SK-N-SH (cell line): Measurements from ENCODE around the gene HUS1.

Experiments used
- JUND ChIP-seq: IDR thresholded peaks from 2 replicates; pipeline ENCODE4 v1.4.0; 2012
- NFIC ChIP-seq: IDR thresholded peaks from 2 replicates; pipeline ENCODE4 v1.4.0; 2012; ENCODE audit warnings: borderline replicate concordance
- RAD21 ChIP-seq: IDR thresholded peaks from 2 replicates; pipeline ENCODE4 v1.6.1; 2012; ENCODE audit warnings: mild to moderate bottlenecking, low read length
- SIN3A ChIP-seq: IDR thresholded peaks from 2 replicates; pipeline ENCODE4 v1.6.1; 2012; ENCODE audit warnings: low read depth, mild to moderate bottlenecking, low read length, moderate library complexity, borderline replicate concordance
- TF ChIP-seq, protein P1 (sequence below): fragments of 200-600 bp; sonication (generic); IDR thresholded peaks from 2 replicates; pipeline ENCODE4 v1.6.1; 2017; ENCODE audit warnings: antibody characterized with exemption, mild to moderate bottlenecking, moderate library complexity
- TF ChIP-seq, protein P2 (sequence below): IDR thresholded peaks from 2 replicates; pipeline ENCODE4 v1.4.0; 2012; ENCODE audit warnings: low read depth

- TF ChIP-seq, protein P1, sequence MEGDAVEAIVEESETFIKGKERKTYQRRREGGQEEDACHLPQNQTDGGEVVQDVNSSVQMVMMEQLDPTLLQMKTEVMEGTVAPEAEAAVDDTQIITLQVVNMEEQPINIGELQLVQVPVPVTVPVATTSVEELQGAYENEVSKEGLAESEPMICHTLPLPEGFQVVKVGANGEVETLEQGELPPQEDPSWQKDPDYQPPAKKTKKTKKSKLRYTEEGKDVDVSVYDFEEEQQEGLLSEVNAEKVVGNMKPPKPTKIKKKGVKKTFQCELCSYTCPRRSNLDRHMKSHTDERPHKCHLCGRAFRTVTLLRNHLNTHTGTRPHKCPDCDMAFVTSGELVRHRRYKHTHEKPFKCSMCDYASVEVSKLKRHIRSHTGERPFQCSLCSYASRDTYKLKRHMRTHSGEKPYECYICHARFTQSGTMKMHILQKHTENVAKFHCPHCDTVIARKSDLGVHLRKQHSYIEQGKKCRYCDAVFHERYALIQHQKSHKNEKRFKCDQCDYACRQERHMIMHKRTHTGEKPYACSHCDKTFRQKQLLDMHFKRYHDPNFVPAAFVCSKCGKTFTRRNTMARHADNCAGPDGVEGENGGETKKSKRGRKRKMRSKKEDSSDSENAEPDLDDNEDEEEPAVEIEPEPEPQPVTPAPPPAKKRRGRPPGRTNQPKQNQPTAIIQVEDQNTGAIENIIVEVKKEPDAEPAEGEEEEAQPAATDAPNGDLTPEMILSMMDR, result no peak
- no peak for TF ChIP-seq SIN3A
- TF ChIP-seq RAD21, result no peak
- no peak for TF ChIP-seq NFIC
- TF ChIP-seq, protein P2, sequence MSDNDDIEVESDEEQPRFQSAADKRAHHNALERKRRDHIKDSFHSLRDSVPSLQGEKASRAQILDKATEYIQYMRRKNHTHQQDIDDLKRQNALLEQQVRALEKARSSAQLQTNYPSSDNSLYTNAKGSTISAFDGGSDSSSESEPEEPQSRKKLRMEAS, result no peak
- no peak for TF ChIP-seq JUND
Observed at GRCh38 chr7:48016641-48017040, 37.2 kb upstream of the HUS1 start.
